Stimulated activated naive CD4-positive, alpha-beta T cell treated with Interleukin-2 at 50 U/mL for 16 hours (primary cell): ENCODE data around the gene IGDCC3.

Experiments used
- DNase-seq: peaks from one replicate; lab custom pipeline; 2025; lab: John Stamatoyannopoulos, UW

The IGDCC3 gene

GRCh38 chr15:65292938-65293518 lies 84.8 kb downstream of the IGDCC3 start:
- no peak for DNase-seq

- no peak for DNase-seq
Measured at GRCh38 chr15:65290228-65290627, 87.6 kb downstream of the IGDCC3 start.

GRCh38 chr15:65289261-65289854 lies 88.4 kb downstream of the IGDCC3 start:
- no peak for DNase-seq

GRCh38 chr15:65287520-65287855 lies 90.3 kb downstream of the IGDCC3 start:
- no peak for DNase-seq

GRCh38 chr15:65286704-65287519 lies 90.9 kb downstream of the IGDCC3 start, which contains the start of gene PARP16:
TSS of gene PARP16 (minus strand) at chr15:65286883. CDS start at chr15:65286426, 457 bp downstream.
- DNase-seq: peak; percentile 91

- no peak for DNase-seq
Measured at GRCh38 chr15:65286069-65286703, 91.6 kb downstream of the IGDCC3 start.

GRCh38 chr15:65285291-65286068 lies 92.3 kb downstream of the IGDCC3 start:
- no peak for DNase-seq

- no peak for DNase-seq
Measured at GRCh38 chr15:65278480-65278879, 99.3 kb downstream of the IGDCC3 start.
